ENCODE data around the gene TAS1R3. TPM values are rescaled to one million over a fixed set of nuclear protein-coding genes. Genes with fewer than 3 reads are reported as not detected.

TAS1R3 gene
- total and polyA plus RNA-seq, 2 donors (not counting 1 experiment from before 2014, with no cell fraction given) = 4.1 to 11.7 TPM

- 92% methylated on average over 48 of the region's 48 CpGs for WGBS (ENCODE audit: insufficient coverage)
- H3K9me3 ChIP-seq (ENCODE audit: control extremely low read depth in 1 of 3, control insufficient read depth in 2 of 3, insufficient read depth in 1 of 3, low read length in 2 of 3) = peaks cover 0 to 16% (median 0%) of the 10 kb centered on the region in 3 donors
- no peak overlapping the region for H3K27ac ChIP-seq (ENCODE audit: low read length in 2 of 2)
- H3K27me3 ChIP-seq (replicated peaks in 1 of 4; ENCODE audit: control extremely low read depth in 1 of 4, control insufficient read depth in 3 of 4, insufficient read depth in 4 of 4, low read length in 3 of 4) = no peaks in the 10 kb centered on the region
- TF ChIP-seq CTCF (IDR thresholded peaks at IDR 0.05) (no peak), EZH2 (IDR thresholded peaks at IDR 0.05; ENCODE audit: borderline replicate concordance, insufficient read depth, low read depth, low read length, poor library complexity, severe bottlenecking) (no peak)
- Mint-ChIP-seq H3K27me3 (no peaks in the 10 kb centered on the region), H3K27ac (no peak overlapping the region), H3K9me3 (ENCODE audit: insufficient read depth) (no peaks in the 10 kb centered on the region), H3K4me3 (no peak overlapping the region), H3K4me1 (peaks cover 7% of the 10 kb centered on the region)
- H3K36me3 ChIP-seq (replicated peaks in 1 of 2; ENCODE audit: control extremely low read depth in 1 of 2, control insufficient read depth in 1 of 2, extremely low read depth in 1 of 2, insufficient read depth in 2 of 2, low read length in 1 of 2) = peaks cover 0 to under 1% of the 10 kb centered on the region in 2 experiments
- ChIA-PET POLR2A (no interaction called here), CTCF (no interaction called here)
- H3K79me2 ChIP-seq (ENCODE audit: control insufficient read depth, insufficient read depth, low read length) = no peaks in the 10 kb centered on the region
- no peak overlapping the region for H3K9ac ChIP-seq (ENCODE audit: low read length)
- no peaks in the 10 kb centered on the region for H4K20me1 ChIP-seq (ENCODE audit: control insufficient read depth, insufficient read depth, low read length, poor library complexity, severe bottlenecking)
- ATAC-seq (ENCODE audit: low read depth) = no peak
- H3K4me1 ChIP-seq (ENCODE audit: control insufficient read depth in 2 of 2, insufficient read depth in 2 of 2, low read length in 2 of 2) = peaks cover 0 to 16% of the 10 kb centered on the region in 2 donors
- no peak overlapping the region for H3K4me3 ChIP-seq (ENCODE audit: control extremely low read depth in 1 of 5, extremely low read depth in 1 of 5, insufficient read depth in 1 of 5, low read depth in 2 of 5, low read length in 4 of 5)
- DNase-seq = no peak
- intact Hi-C loops (cut with micrococcal nuclease) = no loop called here
- no peak overlapping the region for H2AFZ ChIP-seq (ENCODE audit: insufficient read depth, low read depth, low read length, poor library complexity, severe bottlenecking)
- no peak overlapping the region for H3K4me2 ChIP-seq (replicated peaks; ENCODE audit: low read depth, low read length, poor library complexity, severe bottlenecking)
Measured at GRCh38 chr1:1332774-1333480, 1.8 kb downstream of the TAS1R3 start.

DNA sequence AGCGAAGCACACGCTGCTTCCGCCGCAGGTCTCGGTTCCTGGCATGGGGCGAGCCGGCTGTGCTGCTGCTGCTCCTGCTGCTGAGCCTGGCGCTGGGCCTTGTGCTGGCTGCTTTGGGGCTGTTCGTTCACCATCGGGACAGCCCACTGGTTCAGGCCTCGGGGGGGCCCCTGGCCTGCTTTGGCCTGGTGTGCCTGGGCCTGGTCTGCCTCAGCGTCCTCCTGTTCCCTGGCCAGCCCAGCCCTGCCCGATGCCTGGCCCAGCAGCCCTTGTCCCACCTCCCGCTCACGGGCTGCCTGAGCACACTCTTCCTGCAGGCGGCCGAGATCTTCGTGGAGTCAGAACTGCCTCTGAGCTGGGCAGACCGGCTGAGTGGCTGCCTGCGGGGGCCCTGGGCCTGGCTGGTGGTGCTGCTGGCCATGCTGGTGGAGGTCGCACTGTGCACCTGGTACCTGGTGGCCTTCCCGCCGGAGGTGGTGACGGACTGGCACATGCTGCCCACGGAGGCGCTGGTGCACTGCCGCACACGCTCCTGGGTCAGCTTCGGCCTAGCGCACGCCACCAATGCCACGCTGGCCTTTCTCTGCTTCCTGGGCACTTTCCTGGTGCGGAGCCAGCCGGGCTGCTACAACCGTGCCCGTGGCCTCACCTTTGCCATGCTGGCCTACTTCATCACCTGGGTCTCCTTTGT lies 2.6 kb downstream of the TAS1R3 start:
- H3K79me2 ChIP-seq (ENCODE audit: control insufficient read depth, insufficient read depth, low read length) = no peaks in the 10 kb centered on the region
- H3K4me2 ChIP-seq (replicated peaks; ENCODE audit: low read depth, low read length, poor library complexity, severe bottlenecking) = no peak overlapping the region
- H3K36me3 ChIP-seq (replicated peaks in 1 of 2; ENCODE audit: control extremely low read depth in 1 of 2, control insufficient read depth in 1 of 2, extremely low read depth in 1 of 2, insufficient read depth in 2 of 2, low read length in 1 of 2) = peaks cover 0 to 5% of the 10 kb centered on the region in 2 experiments
- no peak overlapping the region for H3K4me3 Mint-ChIP-seq
- POLR2A ChIA-PET = no interaction called here
- H3K4me1 ChIP-seq (ENCODE audit: control insufficient read depth in 2 of 2, insufficient read depth in 2 of 2, low read length in 2 of 2) = peaks cover 0 to 16% of the 10 kb centered on the region in 2 donors
- no peak for ATAC-seq (ENCODE audit: low read depth)
- H3K9ac ChIP-seq (ENCODE audit: low read length) = no peak overlapping the region
- H3K27me3 ChIP-seq (replicated peaks in 1 of 4; ENCODE audit: control extremely low read depth in 1 of 4, control insufficient read depth in 3 of 4, insufficient read depth in 4 of 4, low read length in 3 of 4) = no peaks in the 10 kb centered on the region
- peaks cover 0 to 16% (median 0%) of the 10 kb centered on the region in 3 donors for H3K9me3 ChIP-seq (ENCODE audit: control extremely low read depth in 1 of 3, control insufficient read depth in 2 of 3, insufficient read depth in 1 of 3, low read length in 2 of 3)
- H3K4me3 ChIP-seq (ENCODE audit: control extremely low read depth in 1 of 5, extremely low read depth in 1 of 5, insufficient read depth in 1 of 5, low read depth in 2 of 5, low read length in 4 of 5) = no peak overlapping the region
- DNase-seq = no peak
- no peaks in the 10 kb centered on the region for H3K9me3 Mint-ChIP-seq (ENCODE audit: insufficient read depth)
- H3K27me3 Mint-ChIP-seq = no peaks in the 10 kb centered on the region
- H3K27ac ChIP-seq (ENCODE audit: low read length in 2 of 2) = no peak overlapping the region
- CTCF ChIA-PET = no interaction called here
- TF ChIP-seq CTCF (IDR thresholded peaks at IDR 0.05) (no peak), EZH2 (IDR thresholded peaks at IDR 0.05; ENCODE audit: borderline replicate concordance, insufficient read depth, low read depth, low read length, poor library complexity, severe bottlenecking) (no peak)
- H4K20me1 ChIP-seq (ENCODE audit: control insufficient read depth, insufficient read depth, low read length, poor library complexity, severe bottlenecking) = no peaks in the 10 kb centered on the region
- peaks cover 7% of the 10 kb centered on the region for H3K4me1 Mint-ChIP-seq
- H2AFZ ChIP-seq (ENCODE audit: insufficient read depth, low read depth, low read length, poor library complexity, severe bottlenecking) = no peak overlapping the region
- no peak overlapping the region for H3K27ac Mint-ChIP-seq
- 96% methylated on average over 36 of the region's 36 CpGs for WGBS (ENCODE audit: insufficient coverage)
- intact Hi-C loops (cut with micrococcal nuclease) = no loop called here
